Esophagus squamous epithelium (tissue), 5 donors: Measurements from ENCODE around the gene PTTG1IP2. TPM values are rescaled to one million over a fixed set of nuclear protein-coding genes. Genes with fewer than 3 reads are reported as not detected.
"Not testable (repeated sequence)": the region's sequence is repeated elsewhere in the genome, so short reads cannot be mapped to it uniquely, and the experiment has no call there.

Source experiments
- DNase-seq: peaks from one replicate; lab custom pipeline; 2025; lab: John Stamatoyannopoulos, UW
- H3K27ac ChIP-seq, 4 donors: fragments of 200-600 bp; sonication (generic); one replicate each; pipeline ENCODE4 v1.5.1; 2016 to 2019; ENCODE audit warnings: mild to moderate bottlenecking in 1 of 4
- H3K27me3 ChIP-seq, 4 donors: fragments of 200-600 bp; sonication (generic); 1 replicate in 3 of 4; 2 replicates in 1 of 4; pipeline versions ENCODE4 v1.5.1 to v1.6.0; 2017 to 2021; ENCODE audit warnings: antibody characterized with exemption in 1 of 4
- H3K36me3 ChIP-seq, 3 donors: fragments of 200-600 bp; sonication (generic); one replicate each; pipeline ENCODE4 v1.5.1; 2016 to 2019
- H3K4me1 ChIP-seq, 3 donors: fragments of 200-600 bp; sonication (generic); one replicate each; pipeline ENCODE4 v1.5.1; 2017 to 2019
- H3K4me3 ChIP-seq, 4 donors: fragments of 200-600 bp; sonication (generic); 1 replicate in 3 of 4; 2 replicates in 1 of 4; pipeline ENCODE4 v1.5.1; 2016 to 2019; ENCODE audit warnings: mild to moderate bottlenecking in 2 of 4, moderate library complexity in 1 of 4
- H3K9me3 ChIP-seq, 3 donors: fragments of 200-600 bp; sonication (generic); one replicate each; pipeline ENCODE4 v1.5.1; 2016 to 2019
- CTCF ChIP-seq, 6 experiments: fragments of 450-650 bp in 4 of 6; fragments of 200-600 bp in 2 of 6; sonication (generic) in 2 of 6; IDR thresholded peaks; one replicate each; pipeline ENCODE4 v1.5.1; 2016 to 2019; ENCODE audit warnings: antibody characterized with exemption in 6 of 6, mild to moderate bottlenecking in 4 of 6, moderate library complexity in 4 of 6
- POLR2A ChIP-seq, 4 donors: fragments of 450-650 bp; IDR thresholded peaks; one replicate each; pipeline ENCODE4 v1.6.1; 2017; ENCODE audit warnings: antibody characterized with exemption in 4 of 4, mild to moderate bottlenecking in 4 of 4, moderate library complexity in 3 of 4
- WGBS, 2 donors: methylation state at CpG; one replicate each; pipeline ENCODE4 v1.1.5; 2018; 5-methylcytosine and 5-hydroxymethylcytosine counted together
- intact Hi-C: fragments of 100-400 bp; cut with DNase I; formaldehyde crosslinking; loops from one replicate; pipeline ENCODE4 v1.15.0; 2022
- total RNA-seq, 4 donors: library from RNA; depleted of rRNA; stranded (reverse); fragments of >200 nt; gene quantifications; one replicate each; pipeline ENCODE4 v1.1.0, GENCODE V29; 2016
- donor health status: DM: yes; HTN: yes; CAD: no.

PTTG1IP2 gene
- total RNA-seq, 4 donors from 2014 or later, result not detected

DNA sequence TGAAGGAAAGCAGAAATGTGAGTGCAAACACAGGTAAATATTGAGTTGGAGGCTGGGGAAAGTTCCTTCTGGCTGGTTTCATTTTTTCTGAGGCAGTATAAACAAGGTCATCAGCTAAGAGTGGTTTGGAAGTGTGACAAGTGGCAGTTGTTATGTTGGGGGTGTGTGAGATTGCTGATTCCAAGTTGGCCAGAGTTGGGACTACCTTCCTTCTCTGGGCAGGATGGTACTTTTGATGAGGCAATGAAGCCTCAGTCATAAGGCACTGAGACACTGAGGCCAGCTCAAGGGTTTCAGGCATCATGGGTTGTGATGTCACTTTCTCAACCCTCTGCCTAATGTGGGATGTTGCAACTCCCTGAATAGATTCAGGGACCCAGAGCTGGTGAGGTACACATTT lies 8.2 kb upstream of the PTTG1IP2 start:
- no peaks in the 10 kb centered on the region for H3K9me3 ChIP-seq
- H3K36me3 ChIP-seq, result no peaks in the 10 kb centered on the region
- no peaks in the 10 kb centered on the region for H3K27me3 ChIP-seq
- no peak overlapping the region for H3K27ac ChIP-seq
- no peak overlapping the region for H3K4me3 ChIP-seq
- DNase-seq, result no peak
- TF ChIP-seq CTCF (IDR thresholded peaks at IDR 0.05) (no peak), POLR2A (IDR thresholded peaks at IDR 0.05) (no peak)
- intact Hi-C loops, result no loop called here
- H3K4me1 ChIP-seq, result peaks cover 0 to 11% (median 2%) of the 10 kb centered on the region in 3 donors

- peak in 1 of 6 experiments; percentile 8 for TF ChIP-seq CTCF (IDR thresholded peaks at IDR 0.05)
- Histone ChIP-seq H3K4me1 (peaks cover 0 to 11% (median 2%) of the 10 kb centered on the region in 3 donors), H3K27ac (peak overlapping the region in 1 of 4 donors; percentile 49), H3K4me3 (peak overlapping the region; percentile 8 to 58 (median 33))
- H3K27me3 ChIP-seq, H3K9me3 ChIP-seq, H3K36me3 ChIP-seq, DNase-seq, intact Hi-C loops: not testable (repeated sequence)
- WGBS, 2 donors, result 4 to 16% methylated on average over 4 of the region's 4 CpGs
Measured at GRCh38 chr7:90463151-90463628, 6.2 kb upstream of the PTTG1IP2 start.

DNA sequence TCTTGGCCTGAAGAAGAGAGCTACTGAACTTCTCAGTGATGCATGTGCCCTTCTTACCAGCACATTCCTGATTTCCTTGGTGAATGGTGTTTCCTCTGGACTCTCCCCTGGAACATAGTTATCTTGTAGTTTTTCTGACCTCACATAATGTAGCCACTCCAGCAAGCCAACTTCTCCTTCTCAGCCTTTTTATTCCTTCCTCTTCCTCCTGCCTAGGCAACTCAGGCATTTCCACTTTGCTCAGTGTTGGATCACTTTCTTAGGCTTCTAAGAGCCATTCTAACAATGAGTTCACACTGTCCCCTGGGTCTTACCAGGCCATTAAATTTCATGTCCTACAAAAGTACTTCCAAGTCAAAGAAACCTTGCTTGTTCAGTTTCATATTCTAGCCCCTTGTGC lies 3.6 kb upstream of the PTTG1IP2 start:
- intact Hi-C loops, result no loop called here
- Histone ChIP-seq H3K9me3 (no peaks in the 10 kb centered on the region), H3K27me3 (no peaks in the 10 kb centered on the region), H3K4me3 (no peak overlapping the region), H3K4me1 (peaks cover 0 to 11% (median 2%) of the 10 kb centered on the region in 3 donors), H3K36me3 (no peaks in the 10 kb centered on the region), H3K27ac (no peak overlapping the region)
- TF ChIP-seq CTCF (IDR thresholded peaks at IDR 0.05) (no peak), POLR2A (IDR thresholded peaks at IDR 0.05) (no peak)
- no peak for DNase-seq

DNA sequence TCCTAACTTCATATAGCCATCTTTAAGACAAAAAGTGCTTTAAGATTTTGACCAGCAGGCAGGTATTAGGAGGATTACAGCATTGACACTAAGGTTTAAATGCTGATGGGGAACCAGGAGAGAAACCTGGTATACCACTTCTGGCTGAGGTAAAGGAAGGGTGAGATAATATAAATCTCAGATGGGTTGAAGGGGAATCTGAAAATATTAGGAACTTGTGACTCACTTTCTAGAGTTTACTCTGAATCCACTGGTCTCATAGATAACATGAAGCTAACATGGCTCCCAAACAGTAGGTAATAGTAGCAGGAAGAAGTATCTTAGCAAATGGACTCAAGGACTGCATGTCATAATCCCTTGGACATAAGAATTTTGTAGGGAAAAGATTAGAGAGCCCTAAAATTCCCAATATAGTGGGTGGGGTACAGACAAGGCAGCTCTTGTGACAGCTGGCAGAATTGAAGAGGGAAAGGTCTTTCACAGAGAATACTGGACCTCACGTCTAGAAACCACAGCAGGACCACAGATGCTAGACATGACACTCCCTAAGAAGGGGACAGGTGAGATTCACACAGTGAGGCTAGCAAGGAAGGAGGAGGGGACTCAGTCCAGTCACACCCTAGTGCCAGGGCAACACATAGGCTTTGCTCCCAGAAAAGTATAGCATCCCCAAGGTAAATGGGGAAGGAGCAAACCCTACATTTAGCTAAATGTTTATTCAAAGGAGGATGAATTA lies 3.5 kb downstream of the PTTG1IP2 start:
- TF ChIP-seq POLR2A (IDR thresholded peaks at IDR 0.05) (no peak), CTCF (IDR thresholded peaks at IDR 0.05) (no peak)
- Histone ChIP-seq H3K9me3 (no peaks in the 10 kb centered on the region), H3K27ac (no peak overlapping the region), H3K36me3 (no peaks in the 10 kb centered on the region), H3K4me1 (no peaks in the 10 kb centered on the region), H3K27me3 (no peaks in the 10 kb centered on the region), H3K4me3 (no peak overlapping the region)
- WGBS, 2 donors, result 55 to 92% methylated on average over 1 of the region's 1 CpG
- no peak for DNase-seq
- intact Hi-C loops, result no loop called here

- no peaks in the 10 kb centered on the region for H3K36me3 ChIP-seq
- H3K9me3 ChIP-seq, result no peaks in the 10 kb centered on the region
- intact Hi-C loops, result no loop called here
- no peaks in the 10 kb centered on the region for H3K27me3 ChIP-seq
- H3K4me3 ChIP-seq, result no peak overlapping the region
- TF ChIP-seq POLR2A (IDR thresholded peaks at IDR 0.05), result no peak
- no peak for TF ChIP-seq CTCF (IDR thresholded peaks at IDR 0.05)
- H3K4me1 ChIP-seq, result no peaks in the 10 kb centered on the region
- no peak for DNase-seq
- no peak overlapping the region for H3K27ac ChIP-seq
Measured at GRCh38 chr7:90473814-90474213, 4.4 kb downstream of the PTTG1IP2 start.
